HEK293T (cell line): Measurements from ENCODE around the gene KREMEN1.

Source experiments
- CTCF ChIA-PET: fragments of 350-600 bp; formaldehyde crosslinking; extraction: SDS; loops from one replicate; lab custom pipeline; 2021; ENCODE audit warnings: antibody characterized with exemption, inconsistent platforms; lab: Yijun Ruan, JAX
- POLR2A ChIA-PET: fragments of 350-600 bp; formaldehyde crosslinking; extraction: SDS; loops from one replicate; lab custom pipeline; 2020; ENCODE audit warnings: antibody characterized with exemption, inconsistent platforms; lab: Yijun Ruan, JAX
- DNase-seq: peaks from one replicate; pipeline ENCODE4 v3.0.0; 2012; ENCODE audit warnings: mixed read lengths; ENCODE audit errors: extremely low spot score
- ARNT ChIP-seq: fragments of 450-650 bp; IDR thresholded peaks from 2 replicates; pipeline ENCODE4 v1.6.1; 2017; ENCODE audit warnings: mild to moderate bottlenecking
- BHLHE40 ChIP-seq: fragments of 450-650 bp; IDR thresholded peaks from 2 replicates; pipeline ENCODE4 v1.6.1; 2016; ENCODE audit warnings: mild to moderate bottlenecking, moderate library complexity, borderline replicate concordance
- CTBP1 ChIP-seq: fragments of 450-650 bp; IDR thresholded peaks from 2 replicates; pipeline ENCODE4 v1.6.1; 2016; ENCODE audit warnings: borderline replicate concordance
- ELF4 ChIP-seq: fragments of 450-650 bp; IDR thresholded peaks from 2 replicates; pipeline ENCODE4 v1.6.1; 2017; ENCODE audit warnings: antibody characterized with exemption
- FOXA1 ChIP-seq: fragments of 450-650 bp; IDR thresholded peaks from 2 replicates; pipeline ENCODE4 v1.6.1; 2016; ENCODE audit warnings: mild to moderate bottlenecking
- FOXK2 ChIP-seq: fragments of 450-650 bp; IDR thresholded peaks from 2 replicates; pipeline ENCODE4 v1.6.1; 2016; ENCODE audit warnings: mild to moderate bottlenecking
- FOXM1 ChIP-seq: fragments of 450-650 bp; IDR thresholded peaks from 2 replicates; pipeline ENCODE4 v1.6.1; 2017; ENCODE audit warnings: mild to moderate bottlenecking, borderline replicate concordance
- HDGF ChIP-seq: fragments of 450-650 bp; IDR thresholded peaks from 2 replicates; pipeline ENCODE4 v1.6.1; 2017; ENCODE audit warnings: antibody characterized with exemption, borderline replicate concordance
- L3MBTL2 ChIP-seq: fragments of 450-650 bp; conservative IDR thresholded peaks from 2 replicates; pipeline ENCODE4 v1.6.1; 2016; ENCODE audit warnings: mild to moderate bottlenecking
- LEF1 ChIP-seq: fragments of 450-650 bp; IDR thresholded peaks from 2 replicates; pipeline ENCODE4 v1.6.1; 2017; ENCODE audit warnings: mild to moderate bottlenecking, borderline replicate concordance
- NFRKB ChIP-seq: fragments of 450-650 bp; IDR thresholded peaks from 2 replicates; pipeline ENCODE4 v1.6.1; 2016; ENCODE audit warnings: mild to moderate bottlenecking, moderate library complexity
- SP1 ChIP-seq: fragments of 450-650 bp; IDR thresholded peaks from 2 replicates; pipeline ENCODE4 v1.6.1; 2017
- SUZ12 ChIP-seq: fragments of 450-650 bp; IDR thresholded peaks from 2 replicates; pipeline ENCODE4 v1.6.1; 2016; ENCODE audit warnings: mild to moderate bottlenecking
- TARDBP ChIP-seq: fragments of 450-650 bp; IDR thresholded peaks from 2 replicates; pipeline ENCODE4 v1.6.1; 2016
- ZNF384 ChIP-seq: fragments of 450-650 bp; IDR thresholded peaks from 2 replicates; pipeline ENCODE4 v1.6.1; 2016
- TF ChIP-seq, protein P1 (sequence below): fragments of 450-650 bp; IDR thresholded peaks from 2 replicates; pipeline ENCODE4 v1.6.1; 2016

Gene KREMEN1

DNA sequence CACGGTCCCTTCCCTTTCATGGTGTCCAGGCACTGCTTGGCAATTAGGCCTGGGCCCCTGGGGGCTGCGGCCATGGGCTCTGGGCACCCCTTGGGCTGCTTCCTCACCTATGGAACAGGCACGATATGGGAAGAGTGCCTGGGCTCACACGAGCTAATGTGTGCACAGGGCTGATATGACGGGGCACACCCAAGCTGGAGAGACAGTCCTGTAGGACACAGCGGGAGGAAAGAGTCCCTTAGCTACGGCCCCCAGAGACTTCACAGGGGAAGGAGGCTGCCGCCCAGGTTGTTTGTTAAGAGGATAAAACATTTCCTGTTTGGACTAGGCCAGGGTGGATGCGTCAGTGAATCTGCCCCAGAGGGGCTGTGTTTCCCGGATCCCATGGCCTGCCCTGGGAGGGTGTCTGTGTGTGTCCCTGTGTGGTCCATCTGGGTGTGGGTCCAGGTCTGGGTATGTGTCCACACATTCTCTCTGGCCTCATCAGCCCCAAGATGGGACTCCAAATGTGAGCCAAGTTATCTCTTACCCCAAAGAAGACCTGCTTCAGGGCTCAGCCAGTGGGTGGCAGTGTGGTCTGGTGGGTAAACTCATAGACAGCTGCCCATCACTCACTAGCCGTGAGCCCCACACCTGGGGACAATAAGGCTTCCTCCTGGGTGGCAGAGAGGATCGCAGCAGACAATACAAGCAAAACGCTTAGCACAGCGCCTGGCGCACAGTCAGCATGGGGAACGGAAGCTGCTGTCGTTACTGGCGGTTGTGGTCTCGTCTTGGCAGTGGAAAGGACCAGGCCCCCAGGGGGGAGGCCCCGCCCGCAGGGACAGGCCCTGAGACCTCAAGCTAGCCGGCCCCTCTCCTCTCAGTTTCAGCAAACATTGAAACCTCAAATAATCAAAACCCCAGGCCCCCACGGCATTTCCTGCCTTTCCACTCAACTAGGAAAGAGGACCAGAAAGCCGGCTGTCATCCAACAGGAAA lies 129.7 kb downstream of the KREMEN1 start:
- POLR2A ChIA-PET, result no interaction called here
- CTCF ChIA-PET, result interaction anchor here (0.6 to 1.8 kb wide), 5 partner anchors 10 to 132 kb away, joined by 3 to 8 read pairs (median 4); no protein-coding TSS in a partner anchor
- no peak for DNase-seq
- TF ChIP-seq, protein P1, sequence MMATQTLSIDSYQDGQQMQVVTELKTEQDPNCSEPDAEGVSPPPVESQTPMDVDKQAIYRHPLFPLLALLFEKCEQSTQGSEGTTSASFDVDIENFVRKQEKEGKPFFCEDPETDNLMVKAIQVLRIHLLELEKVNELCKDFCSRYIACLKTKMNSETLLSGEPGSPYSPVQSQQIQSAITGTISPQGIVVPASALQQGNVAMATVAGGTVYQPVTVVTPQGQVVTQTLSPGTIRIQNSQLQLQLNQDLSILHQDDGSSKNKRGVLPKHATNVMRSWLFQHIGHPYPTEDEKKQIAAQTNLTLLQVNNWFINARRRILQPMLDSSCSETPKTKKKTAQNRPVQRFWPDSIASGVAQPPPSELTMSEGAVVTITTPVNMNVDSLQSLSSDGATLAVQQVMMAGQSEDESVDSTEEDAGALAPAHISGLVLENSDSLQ, result peak; percentile 76
- TF ChIP-seq SUZ12, result no peak

DNA sequence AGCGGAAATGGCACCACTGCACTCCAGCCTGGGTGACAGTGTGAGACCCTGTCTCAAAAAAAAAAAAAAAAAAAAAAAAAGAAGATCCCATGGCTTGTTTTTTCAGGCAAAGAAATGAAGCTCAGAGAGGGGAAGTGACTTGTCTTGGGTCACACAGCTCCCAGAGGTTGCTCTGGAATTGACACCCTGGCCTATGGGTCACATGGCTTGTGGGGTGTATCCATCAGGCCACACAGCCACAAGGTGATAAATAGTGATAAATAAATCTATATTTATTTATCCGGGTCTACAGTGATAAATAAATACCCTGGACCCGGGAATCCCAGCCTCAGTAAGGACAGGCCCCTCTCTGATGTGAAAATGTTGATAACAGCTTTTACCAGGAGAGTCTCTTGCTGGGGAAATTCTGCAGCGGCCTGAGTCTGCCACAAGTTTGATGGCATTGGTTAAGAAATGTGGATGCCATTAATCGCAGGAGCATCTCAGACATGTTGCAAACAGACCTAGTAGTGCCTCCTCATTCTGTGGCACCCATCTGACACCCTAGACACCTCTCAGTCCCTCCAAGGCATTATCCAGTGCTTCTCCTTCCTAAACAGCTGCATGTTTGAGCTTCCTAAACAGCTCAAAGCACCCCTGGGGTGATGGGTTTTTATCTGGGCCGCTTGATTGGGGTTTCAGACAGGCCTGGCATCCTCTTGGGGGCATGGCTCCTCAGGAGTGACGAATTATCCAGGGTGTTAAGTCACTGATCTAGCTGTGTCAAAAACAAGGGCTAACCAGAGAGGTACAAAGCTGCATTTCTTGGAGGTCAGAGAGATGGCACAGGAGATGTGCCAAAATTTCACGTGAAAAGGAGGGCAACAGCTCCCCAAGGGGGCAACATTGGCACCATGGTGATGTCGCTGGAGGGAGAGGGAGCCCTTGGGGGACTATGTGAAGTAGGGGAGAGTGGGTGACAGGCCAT lies 130.9 kb downstream of the KREMEN1 start:
- no peak for DNase-seq
- TF ChIP-seq ELF4, result no peak
- TF ChIP-seq FOXK2, result no peak
- no peak for TF ChIP-seq BHLHE40
- TF ChIP-seq SUZ12, result no peak
- TF ChIP-seq, protein P1, result no peak
- TF ChIP-seq SP1, result no peak
- TF ChIP-seq HDGF, result no peak
- TF ChIP-seq FOXM1, result no peak
- ChIA-PET CTCF (interaction anchor here (0.9 to 1.3 kb wide), 3 partner anchors 9 to 50 kb away, joined by 4 to 5 read pairs (median 4); no protein-coding TSS in a partner anchor), POLR2A (no interaction called here)

DNA sequence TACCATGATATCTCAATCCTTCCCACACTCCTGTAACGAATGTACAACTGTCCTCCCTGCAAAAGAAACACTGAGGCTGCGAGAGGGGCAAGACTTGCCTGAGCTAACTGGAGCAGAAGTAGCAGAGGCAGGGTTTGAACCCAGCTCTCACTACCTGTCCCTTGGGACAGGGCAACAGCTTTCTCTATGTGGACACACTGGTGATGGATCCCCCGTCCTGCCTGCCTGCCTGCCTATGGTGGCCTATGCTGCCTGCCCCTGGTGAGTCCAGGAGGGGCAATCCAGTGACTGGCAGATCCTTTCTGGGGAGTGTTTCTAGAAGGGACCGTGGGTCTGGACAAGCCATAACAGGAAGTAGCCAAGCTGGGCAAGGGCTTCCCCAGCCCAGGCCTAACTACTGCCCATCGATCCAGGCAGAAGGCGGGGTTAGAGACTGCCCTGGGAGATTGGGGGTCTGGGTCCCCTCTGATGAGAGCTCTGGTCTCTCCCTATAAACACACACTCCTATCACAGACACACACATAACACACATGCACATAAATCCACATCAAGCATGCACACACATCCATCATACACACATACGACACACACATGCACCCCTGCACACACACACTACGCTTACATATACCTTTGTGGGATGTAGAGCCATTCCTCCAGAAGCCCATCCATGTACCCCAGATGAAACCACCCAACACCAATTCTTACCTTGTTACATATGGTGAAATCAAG lies 131.8 kb downstream of the KREMEN1 start:
- ChIA-PET POLR2A (interaction anchor here (2.5 kb wide), 1 partner anchor 16 kb away, joined by 7 read pairs; no protein-coding TSS in a partner anchor), CTCF (interaction anchor here (1.0 to 1.2 kb wide), 2 partner anchors 9 to 11 kb away, joined by 3 to 5 read pairs; no protein-coding TSS in a partner anchor)
- TF ChIP-seq NFRKB, result no peak
- no peak for TF ChIP-seq FOXK2
- TF ChIP-seq ZNF384, result no peak
- TF ChIP-seq LEF1, result no peak
- no peak for TF ChIP-seq ELF4
- no peak for TF ChIP-seq ARNT
- no peak for TF ChIP-seq CTBP1
- no peak for TF ChIP-seq BHLHE40
- no peak for TF ChIP-seq FOXM1
- no peak for TF ChIP-seq SP1
- no peak for TF ChIP-seq HDGF
- no peak for TF ChIP-seq SUZ12
- DNase-seq, result no peak

DNA sequence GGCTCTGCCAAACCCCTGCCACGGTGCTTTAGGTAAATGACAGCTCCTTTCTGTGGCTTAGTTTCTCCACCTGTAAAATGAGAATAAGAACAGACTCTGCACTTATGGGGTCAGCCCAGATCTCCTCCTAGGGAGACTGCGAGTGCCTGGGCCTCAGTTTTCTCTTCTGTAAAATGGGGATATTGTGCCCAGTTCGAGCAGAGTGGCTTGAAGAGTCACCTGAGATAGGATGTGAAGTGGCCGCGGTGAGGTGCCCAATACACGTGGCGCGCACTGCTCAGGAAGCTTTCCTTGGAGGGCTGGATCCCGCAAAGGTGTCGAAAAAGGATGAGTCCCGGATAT lies 132.4 kb downstream of the KREMEN1 start:
- POLR2A ChIA-PET, result interaction anchor here (1.0 to 2.5 kb wide), 2 partner anchors 8 to 15 kb away, joined by 3 to 7 read pairs; no protein-coding TSS in a partner anchor
- CTCF ChIA-PET, result interaction anchor here (1.2 kb wide), 1 partner anchor 10 kb away, joined by 3 read pairs; no protein-coding TSS in a partner anchor
- TF ChIP-seq ZNF384 (no peak), NFRKB (no peak), CTBP1 (no peak), SP1 (no peak), BHLHE40 (no peak), FOXK2 (no peak), ELF4 (no peak), FOXM1 (no peak), FOXA1 (no peak), ARNT (no peak), LEF1 (no peak), L3MBTL2 (no peak), SUZ12 (no peak), TARDBP (no peak), HDGF (no peak)
- TF ChIP-seq, protein P1, result no peak
- DNase-seq, result no peak
